Fibroblast of skin of back (primary cell): ENCODE data around the gene EOGT. TPM values are rescaled to one million over a fixed set of nuclear protein-coding genes. Genes with fewer than 3 reads are reported as not detected.

ENCODE experiments used
- DNase-seq: peaks from one replicate; pipeline ENCODE4 v3.0.0-alpha.2; 2013
- polyA plus RNA-seq, 2 experiments: library from polyadenylated mRNA; unstranded; fragments of 120-200 nt; gene quantifications; one replicate each; pipeline ENCODE4 v1.2.1, GENCODE V29; 2013; ENCODE audit not compliant: insufficient read length in 2 of 2

EOGT gene
- 25.9 TPM for polyA plus RNA-seq (2013, experiment 1 of 2; ENCODE audit: insufficient read length)
- polyA plus RNA-seq (2013, experiment 2 of 2; ENCODE audit: insufficient read length), result 38.4 TPM

DNA sequence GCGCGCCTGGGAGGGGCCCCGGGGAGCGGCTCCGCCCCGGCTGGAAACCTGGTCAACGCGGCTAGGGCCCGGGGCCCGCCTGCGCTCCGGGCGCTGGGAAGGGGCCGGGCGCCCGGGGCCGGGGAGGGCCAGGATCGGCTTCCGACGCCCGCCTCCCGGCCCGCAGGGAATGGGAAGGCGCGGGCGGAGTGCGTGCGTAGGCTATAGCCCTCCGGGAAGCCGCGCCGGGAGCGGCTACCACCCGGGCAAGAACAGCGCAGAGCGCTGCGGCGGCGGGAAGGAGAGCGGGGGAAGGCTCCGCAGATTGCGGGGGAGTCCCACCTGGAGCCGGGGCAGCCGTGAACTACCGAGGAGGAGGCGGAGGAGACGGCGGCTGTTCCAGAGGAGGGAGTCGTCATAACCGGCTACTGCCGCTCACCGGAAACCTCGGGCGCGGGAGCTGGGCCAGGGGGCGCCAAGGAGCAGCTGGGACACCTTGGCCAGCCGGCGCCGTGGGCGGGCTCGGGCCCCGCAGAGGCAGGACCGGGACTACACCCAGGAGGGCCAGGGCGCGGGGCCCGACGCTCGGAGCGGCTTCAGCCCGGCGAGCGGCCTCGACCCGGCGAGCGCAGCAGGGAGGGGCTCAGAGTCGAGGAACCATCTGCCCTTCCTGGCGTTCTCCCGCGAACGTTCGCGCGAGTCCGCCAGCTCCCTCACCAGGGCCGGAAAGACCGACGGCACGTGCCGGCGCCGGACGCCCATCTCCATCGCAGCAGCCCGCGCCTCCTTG lies at the start of gene EOGT:
EOGT (minus strand) TSS at position 432 of the 769 bp plus-strand sequence. CDS start 3,838 bp downstream, outside the sequence.
- peak; percentile 87 for DNase-seq

DNA sequence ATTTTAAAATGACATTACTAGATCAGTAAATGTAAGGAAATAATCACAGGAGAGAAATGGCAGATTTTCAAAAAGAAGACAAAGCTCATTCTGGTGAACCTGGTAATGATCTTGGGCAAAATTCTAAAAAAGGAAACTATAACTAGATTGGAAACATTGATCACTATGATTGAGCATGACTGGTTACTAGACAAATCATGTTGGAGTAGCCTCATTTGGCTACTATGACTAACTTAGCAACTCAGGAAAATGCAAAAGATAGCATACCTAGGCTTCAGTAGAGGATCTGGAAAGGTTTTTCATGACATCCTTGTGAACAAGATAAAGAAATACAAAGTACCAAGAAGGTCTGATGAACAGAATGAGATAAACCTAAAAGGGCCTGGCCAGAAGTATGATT lies 46.2 kb upstream of the EOGT start:
- no peak for DNase-seq

- no peak for DNase-seq
Measured at GRCh38 chr3:69058947-69059224, 45.4 kb upstream of the EOGT start.

DNA sequence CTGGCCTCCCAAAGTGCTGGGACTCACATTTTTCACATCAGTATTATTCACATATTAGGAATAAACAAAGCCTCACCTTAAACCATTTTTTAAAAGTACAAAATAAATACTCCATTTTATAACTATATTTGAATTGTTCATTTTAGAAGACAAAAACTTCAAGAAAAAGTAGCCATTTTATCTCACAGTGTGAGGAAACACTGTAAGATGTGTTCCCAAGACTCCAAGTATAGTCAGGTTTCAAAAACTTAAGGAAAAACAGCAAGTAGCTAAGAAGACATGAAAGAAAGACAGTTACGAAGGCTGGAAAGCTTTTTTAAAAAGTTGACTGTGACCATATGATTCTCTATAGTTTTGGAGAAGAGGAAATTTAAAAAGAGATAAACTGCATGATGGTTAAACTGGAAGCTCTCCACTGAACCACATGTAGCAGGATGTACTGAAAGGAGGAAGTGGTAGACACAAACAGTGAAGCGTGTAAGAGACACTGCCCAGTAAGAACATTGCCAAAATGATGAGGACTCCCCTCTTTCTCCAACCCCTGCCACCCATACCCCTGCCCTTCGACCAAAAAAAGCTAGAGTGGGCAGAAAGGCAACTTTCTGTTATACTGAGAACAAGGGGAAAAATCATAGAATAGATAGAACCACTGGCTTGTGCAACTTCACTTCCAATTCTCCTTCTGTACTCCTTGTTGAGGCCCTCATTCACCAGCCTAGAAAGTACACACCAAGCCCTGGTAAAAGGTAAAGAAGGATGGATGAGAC lies 44.9 kb upstream of the EOGT start:
- no peak for DNase-seq

- DNase-seq, result no peak
Measured at GRCh38 chr3:69052472-69052898, 39.0 kb upstream of the EOGT start.

- DNase-seq, result peak; percentile 99
Measured at GRCh38 chr3:69051756-69052471, 38.4 kb upstream of the EOGT start, which contains the start of gene TMF1. Gene TMF1, minus strand, starts transcription at chr3:69052333. Its CDS starts 247 bp downstream, at chr3:69052086.

- DNase-seq, result no peak
Measured at GRCh38 chr3:69048990-69049389, 35.5 kb upstream of the EOGT start.

GRCh38 chr3:69044608-69045007 lies 31.1 kb upstream of the EOGT start:
- no peak for DNase-seq

- DNase-seq, result peak; percentile 43
Measured at GRCh38 chr3:69033470-69033869, 20.0 kb upstream of the EOGT start.

GRCh38 chr3:69032737-69033136 lies 19.3 kb upstream of the EOGT start:
- DNase-seq, result no peak

DNA sequence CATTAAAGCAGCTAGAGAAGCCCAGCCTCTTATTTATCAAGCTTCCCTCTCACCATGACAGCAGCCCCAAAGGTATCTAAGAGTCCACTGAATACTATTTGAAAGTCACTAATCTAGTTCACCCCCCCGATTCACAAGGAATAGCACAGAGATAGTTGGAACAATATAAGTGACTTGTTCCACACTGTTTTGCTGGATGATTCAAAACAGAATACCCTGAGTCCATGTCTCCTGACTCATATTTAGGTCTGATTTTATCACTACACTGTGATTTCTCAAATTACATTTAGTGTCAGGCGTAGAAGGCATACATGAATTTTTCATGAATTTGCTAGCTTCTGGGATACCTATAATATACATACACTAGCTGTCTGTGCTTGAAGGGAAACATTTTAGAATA lies 18.7 kb upstream of the EOGT start:
- no peak for DNase-seq

GRCh38 chr3:69031635-69032034 lies 18.2 kb upstream of the EOGT start:
- no peak for DNase-seq

- no peak for DNase-seq
Measured at GRCh38 chr3:69020857-69021256, 7.4 kb upstream of the EOGT start.

DNA sequence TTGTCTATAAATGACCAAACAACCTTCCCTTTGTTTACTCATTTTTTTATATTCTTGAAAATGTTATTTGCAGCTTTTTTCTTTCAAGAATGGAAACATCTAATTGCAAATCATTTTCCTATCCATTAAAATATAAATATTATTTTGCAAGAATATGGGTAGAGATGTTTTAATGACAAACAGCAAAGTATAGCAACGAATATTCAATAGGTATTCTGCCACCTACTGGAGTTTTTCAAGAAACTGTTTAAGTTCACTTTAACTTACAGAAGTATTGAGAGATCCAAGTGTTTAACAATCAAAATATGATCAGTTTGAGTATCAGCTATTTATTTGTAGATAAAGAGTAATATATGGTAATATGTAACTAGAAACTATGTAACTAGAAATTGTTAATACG lies 6.9 kb upstream of the EOGT start:
- DNase-seq, result no peak

GRCh38 chr3:69016901-69017300 lies 3.4 kb upstream of the EOGT start:
- no peak for DNase-seq

GRCh38 chr3:69016102-69016501 lies 2.6 kb upstream of the EOGT start:
- DNase-seq, result no peak

GRCh38 chr3:69014022-69014580 lies 617 bp upstream of the EOGT start:
- DNase-seq, result no peak

GRCh38 chr3:69012800-69013252 lies 658 bp downstream of the EOGT start:
- peak; percentile 34 for DNase-seq

DNA sequence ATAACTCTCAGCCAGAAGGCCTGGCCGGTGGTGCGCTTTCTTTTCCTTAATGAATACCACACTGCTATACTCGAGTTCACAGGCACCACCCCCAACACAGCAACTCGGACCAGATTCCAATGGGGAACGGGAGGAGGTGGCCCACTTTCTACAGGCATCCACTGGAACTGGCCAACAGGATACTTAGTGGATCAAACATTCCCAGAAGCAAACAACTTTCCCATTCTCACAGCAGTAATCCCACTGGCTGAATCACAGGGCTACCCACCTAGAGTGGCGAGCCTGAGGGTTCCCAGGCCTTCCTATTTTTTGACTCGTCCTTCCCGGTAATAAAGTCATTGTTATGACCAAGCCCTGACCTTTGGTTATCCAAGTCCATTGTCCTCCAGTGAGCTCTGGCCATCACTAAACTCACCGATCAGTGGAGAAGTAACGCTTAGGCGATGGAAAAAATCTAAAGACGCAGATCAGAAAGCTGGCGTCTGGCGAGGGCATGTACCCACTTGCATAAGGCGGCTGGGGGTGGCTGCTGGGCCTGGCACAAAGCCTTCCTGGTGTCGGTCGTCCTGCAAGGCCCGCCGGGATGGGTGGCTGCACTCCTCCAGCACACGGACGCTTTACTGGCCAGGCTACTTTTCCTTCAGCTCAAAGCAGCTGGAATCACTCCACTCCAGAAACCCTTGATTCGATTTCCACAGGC lies 1.2 kb downstream of the EOGT start:
- DNase-seq, result peak; percentile 72

- peak; percentile 48 for DNase-seq
Measured at GRCh38 chr3:69011096-69011730, 2.3 kb downstream of the EOGT start.

GRCh38 chr3:69009559-69010410 lies 3.7 kb downstream of the EOGT start:
- peak; percentile 91 for DNase-seq
